Activated CD4-positive, CD25-positive, alpha-beta regulatory T cell treated with anti-CD3 and anti-CD28 coated beads, Interleukin-2, amount 50 U/mL, for 72 hours (primary cell): ENCODE measurements around the gene DCUN1D3.
"Not testable (repeated sequence)": the region's sequence is repeated elsewhere in the genome, so short reads cannot be mapped to it uniquely, and the experiment has no call there.

Source experiments
- DNase-seq: peaks from one replicate; pipeline ENCODE4 v3.0.0; 2021

DCUN1D3 gene, protein sequence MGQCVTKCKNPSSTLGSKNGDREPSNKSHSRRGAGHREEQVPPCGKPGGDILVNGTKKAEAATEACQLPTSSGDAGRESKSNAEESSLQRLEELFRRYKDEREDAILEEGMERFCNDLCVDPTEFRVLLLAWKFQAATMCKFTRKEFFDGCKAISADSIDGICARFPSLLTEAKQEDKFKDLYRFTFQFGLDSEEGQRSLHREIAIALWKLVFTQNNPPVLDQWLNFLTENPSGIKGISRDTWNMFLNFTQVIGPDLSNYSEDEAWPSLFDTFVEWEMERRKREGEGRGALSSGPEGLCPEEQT

GRCh38 chr16:20900299-20901067 is at the start of gene DCUN1D3, which contains the start of gene LYRM1:
TSS of gene DCUN1D3 (minus strand) at chr16:20900358. CDS start at chr16:20862538, 37,820 bp downstream.
TSS of gene LYRM1 (plus strand) at chr16:20900771. CDS start at chr16:20915556, 14,785 bp downstream.
- DNase-seq = peak; percentile 81

DNA sequence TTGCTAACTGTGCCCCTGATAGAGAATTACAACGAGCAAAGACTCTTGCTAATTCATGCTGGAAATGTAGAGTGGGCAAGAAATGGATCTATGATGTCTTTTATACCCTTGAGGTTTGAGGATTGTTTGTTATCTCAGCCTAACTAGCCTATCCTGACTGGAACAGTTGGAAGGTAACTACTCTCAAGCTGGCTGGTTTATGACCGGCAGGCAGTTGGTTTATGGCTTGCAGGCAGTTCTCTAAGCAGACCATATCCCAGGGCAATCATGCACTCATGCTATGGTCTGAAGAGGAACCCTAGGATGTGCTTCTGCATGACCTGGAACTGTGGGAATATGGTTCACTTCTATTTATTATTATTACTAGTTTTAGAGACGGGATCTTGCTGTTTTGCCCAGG is 49.5 kb upstream of the DCUN1D3 start:
- DNase-seq = no peak

GRCh38 chr16:20948444-20948843 is 48.3 kb upstream of the DCUN1D3 start:
- no peak for DNase-seq

DNA sequence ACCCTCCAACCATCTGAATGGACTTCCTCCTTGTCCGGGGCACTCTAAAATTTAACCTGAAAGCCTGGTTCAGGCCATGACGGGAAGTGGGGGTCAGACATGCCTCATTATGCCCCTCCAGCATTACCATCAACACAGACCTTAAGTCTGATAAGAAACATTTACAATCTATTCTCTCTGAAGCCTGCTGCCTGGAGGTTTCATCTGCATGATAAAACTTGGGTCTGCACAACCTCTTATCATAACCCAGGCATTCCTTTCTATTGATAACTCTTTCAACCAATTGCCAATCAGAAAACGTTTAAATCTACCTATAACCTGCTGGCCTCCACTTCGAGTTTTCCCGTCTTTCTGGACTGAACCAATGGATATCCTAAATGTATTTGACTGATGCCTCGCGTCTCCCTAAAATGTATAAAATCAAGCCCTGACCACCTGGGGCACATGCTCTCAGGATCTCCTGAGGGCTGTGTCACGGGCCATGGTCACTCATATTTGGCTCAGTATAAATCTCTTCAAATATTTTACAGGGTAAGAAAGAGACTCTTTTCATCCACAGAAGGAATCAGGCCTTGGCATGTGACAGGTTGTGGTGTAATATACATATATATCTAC is 46.0 kb upstream of the DCUN1D3 start:
- DNase-seq = no peak

DNA sequence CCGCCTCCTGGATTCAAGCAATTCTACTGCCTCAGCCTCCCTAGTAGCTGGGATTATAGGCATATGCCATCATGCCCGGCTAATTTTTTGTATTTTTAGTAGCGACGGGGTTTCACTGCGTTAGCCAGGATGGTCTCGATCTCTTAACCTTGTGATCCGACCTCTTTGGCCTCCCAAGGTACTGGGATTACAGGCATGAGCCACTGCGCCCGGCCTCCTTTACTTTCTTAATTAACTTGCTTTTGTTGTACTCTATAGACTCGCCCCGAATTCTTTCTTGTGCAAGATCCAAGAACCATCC is 45.4 kb upstream of the DCUN1D3 start:
- not testable (repeated sequence) for DNase-seq

DNA sequence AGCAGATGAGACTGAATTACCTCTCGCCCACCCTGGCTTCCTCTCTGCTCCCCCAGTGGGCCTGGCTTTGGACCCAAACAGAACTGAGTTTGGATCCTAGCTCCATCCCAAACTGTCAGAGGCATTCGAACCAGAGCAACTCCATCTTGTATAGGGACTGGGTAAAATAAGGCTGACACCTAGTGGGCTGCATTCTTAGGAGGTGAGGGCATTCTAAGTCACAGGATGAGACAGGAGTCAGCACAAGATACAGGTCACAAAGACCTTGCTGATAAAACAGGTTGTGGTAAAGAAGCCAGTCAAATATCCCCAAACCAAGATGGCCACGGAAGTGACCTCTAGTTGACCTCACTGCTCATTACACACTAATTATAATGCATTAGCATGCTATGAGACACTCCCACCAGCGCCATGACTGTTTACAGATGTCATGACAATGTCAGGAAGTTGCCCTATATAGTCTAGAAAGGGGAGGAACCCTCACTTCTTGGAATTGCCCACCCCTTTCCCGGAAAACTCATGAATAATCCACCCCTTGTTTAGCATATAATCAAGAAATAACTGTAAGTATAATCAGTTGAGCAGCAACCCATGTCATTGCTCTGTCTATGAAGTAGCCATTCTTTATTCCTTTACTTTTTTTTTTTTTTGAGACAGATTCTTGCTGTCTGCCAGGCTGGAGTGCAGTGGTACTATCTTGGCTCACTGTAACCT is 44.9 kb upstream of the DCUN1D3 start:
- DNase-seq = peak; percentile 61

- DNase-seq = no peak
These were observed 42.1 kb upstream of the DCUN1D3 start for GRCh38 chr16:20942256-20942655.

DNA sequence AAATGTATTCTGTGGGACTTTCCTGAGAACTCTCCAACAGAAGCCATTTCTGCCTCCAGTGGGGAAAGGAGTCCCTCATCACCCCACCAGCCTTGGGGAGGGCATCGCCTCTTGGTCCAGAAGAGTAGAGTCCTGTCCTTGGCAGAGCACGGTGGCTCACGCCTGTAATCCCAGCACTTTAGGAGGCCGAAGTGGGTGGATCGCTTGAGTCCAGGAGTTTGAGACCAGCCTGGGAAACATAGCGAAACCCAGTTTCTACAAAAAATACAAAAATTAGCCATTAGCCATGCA is 41.4 kb upstream of the DCUN1D3 start:
- no peak for DNase-seq

DNA sequence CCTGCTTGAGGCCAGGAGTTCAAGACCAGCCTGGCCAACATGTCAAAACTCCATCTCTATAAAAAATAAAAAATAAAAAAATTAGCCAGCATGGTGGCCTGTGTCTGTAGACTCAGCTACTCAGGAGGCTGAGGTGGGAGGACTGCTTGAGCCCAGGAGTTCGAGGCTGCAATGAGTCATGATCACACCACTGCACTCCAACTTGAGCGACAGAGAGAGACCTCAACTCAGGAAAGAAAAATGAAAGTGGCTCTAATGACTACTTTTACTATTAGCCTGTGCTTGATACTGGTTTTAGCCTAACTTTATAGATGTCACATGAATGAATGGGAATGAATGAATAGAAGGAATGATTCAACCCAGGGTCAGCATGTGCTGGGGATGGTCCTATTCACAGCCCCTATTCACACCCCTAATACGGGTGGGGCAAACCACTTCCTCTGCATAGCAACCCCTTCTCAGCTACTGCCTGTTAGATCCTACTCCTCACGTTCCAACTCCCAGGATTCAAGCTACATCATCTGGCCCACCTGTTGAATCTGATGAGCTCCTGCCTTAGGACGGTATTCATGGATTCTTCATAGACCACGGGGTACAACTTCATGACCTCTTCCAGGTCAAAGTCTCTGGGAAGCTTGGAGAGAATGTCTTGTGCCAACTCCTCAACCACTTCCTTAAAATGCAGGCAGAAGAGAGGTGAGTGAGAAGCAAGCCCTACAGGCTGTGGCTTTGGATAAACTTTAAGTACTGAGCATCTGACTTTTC is 40.9 kb upstream of the DCUN1D3 start:
- no peak for DNase-seq

DNA sequence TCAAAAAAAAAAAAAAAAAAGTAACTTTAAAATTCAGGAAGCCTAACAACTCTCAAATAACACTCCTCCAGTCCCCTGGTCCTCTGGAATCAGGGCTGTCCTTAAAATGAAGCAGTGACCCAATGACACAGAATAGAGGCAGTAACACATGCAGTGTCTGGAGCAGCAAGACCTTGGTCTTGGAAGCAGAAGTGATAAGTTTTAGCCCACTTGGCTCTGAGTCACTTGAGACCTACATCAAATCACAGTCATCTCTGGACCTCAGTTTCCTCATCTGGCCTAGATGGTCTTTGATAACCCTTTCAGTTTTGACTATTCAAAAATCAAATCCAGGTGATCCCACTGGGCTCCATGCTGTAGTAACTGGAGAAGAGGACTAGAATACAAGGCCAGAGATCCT is 39.5 kb upstream of the DCUN1D3 start:
- no peak for DNase-seq

- DNase-seq = no peak
These were observed 38.3 kb upstream of the DCUN1D3 start for GRCh38 chr16:20938426-20938825.

- no peak for DNase-seq
These were observed 37.6 kb upstream of the DCUN1D3 start for GRCh38 chr16:20937736-20938135.

- DNase-seq = no peak
These were observed 33.4 kb upstream of the DCUN1D3 start for GRCh38 chr16:20933589-20933988.

GRCh38 chr16:20931066-20931600 is 31.0 kb upstream of the DCUN1D3 start:
- no peak for DNase-seq

DNA sequence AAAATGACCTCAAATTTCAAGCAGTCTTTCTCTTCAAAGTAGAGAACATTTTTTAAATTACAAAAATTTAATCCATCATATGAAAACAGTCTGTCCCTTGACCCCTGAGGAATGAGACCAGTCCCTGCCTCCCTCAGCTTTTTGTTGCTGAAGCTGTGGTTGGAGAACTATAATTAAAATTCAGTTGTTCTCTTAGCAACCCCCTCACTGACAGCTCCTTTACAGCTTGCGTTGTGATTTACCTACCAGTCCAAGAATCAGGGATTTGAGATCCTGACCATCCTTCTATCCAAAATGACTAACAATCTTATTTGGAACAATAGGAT is 30.2 kb upstream of the DCUN1D3 start:
- no peak for DNase-seq

DNA sequence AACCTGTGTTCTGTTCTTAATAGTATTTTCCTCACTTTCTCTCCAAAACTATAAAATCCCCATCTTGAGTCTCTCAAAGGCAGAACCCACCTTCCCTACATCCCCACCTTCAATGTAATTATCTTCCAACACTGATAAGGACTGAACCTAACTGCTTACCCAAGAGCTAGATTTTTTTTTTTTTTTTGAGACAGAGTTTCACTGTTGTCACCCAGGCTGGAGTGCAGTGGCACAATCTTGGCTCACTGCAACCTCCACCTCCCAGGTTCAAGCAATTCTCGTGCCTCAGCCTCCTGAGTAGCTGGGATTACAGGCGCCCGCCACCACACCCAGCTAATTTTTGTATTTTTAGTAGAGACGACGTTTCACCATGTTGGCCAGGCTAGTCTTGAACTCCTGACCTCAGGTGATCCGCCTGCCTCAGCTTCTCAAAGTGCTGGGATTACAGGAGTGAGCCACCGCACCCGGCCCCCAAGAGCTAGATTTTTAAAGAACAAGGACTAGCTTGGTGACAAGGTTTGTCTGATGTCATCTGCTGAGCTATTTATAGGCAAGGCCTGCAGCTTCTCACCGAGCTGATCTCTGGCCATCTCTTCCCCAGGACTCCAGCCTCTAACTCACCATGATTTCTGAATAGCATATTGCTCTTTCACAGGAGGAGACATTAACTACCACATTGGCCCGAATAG is 29.7 kb upstream of the DCUN1D3 start:
- not testable (repeated sequence) for DNase-seq

- DNase-seq = no peak
These were observed 28.7 kb upstream of the DCUN1D3 start for GRCh38 chr16:20928774-20929411.

DNA sequence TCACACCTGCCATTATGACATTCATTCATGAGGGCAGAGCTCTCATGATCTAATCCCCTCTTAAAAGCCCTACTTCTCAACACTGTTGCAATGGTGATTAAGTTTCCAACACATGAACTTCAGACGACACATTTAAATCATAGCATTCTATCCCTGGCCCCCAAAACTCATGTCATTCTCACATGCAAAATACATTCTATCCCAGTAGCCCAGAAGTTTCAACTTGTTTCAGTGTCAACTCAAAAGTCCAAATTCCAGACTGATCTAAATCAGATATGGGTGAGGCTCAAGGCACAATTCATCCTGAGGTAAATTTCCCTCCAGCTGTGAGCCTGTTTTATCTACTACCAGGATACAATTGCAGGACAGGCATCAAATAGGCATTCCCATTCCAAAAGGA is 25.6 kb upstream of the DCUN1D3 start:
- no peak for DNase-seq

- no peak for DNase-seq
These were observed 23.7 kb upstream of the DCUN1D3 start for GRCh38 chr16:20923876-20924275.

DNA sequence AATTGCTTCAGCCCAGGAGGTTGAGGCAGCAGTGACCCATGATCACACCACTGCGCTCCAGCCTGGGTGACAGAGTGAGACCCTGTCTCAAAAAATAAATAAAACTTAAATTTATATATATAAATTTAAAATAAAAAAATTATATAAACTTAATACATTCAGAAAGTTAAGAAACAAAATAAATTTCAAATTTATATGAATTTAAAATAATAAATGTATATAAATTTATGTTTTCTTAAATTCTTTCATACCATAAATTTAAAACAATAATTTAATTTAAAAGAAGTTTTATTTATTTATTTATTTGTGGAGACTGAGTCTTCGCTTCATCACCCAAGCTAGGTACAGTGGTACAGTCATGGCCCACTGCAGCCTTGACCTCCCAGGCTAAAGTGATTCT is 20.6 kb upstream of the DCUN1D3 start:
- no peak for DNase-seq

GRCh38 chr16:20920091-20920490 is 19.9 kb upstream of the DCUN1D3 start:
- DNase-seq = no peak
